ENCODE data around the gene RASGEF1C.

DNA sequence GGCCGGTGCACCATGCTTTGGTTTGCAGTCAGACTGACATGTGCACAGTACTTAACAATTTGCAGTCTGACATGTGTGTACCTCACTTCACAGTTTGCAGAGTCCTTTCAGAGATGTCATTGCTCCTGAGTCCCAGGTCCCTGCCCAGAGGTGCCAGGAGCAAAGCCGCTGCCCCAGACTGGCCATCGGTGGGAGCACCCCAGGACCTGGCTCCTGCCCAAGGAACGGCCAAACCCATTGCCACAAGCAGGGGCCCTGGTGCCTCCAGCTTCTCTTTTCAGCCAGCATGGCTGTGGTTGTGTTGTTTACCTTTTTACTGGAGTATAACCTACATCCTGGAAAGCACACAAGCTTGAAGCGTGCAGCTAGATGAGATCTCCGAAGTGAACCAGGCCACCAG lies 28.6 kb downstream of the RASGEF1C start:
- TF ChIP-seq, protein P1, sequence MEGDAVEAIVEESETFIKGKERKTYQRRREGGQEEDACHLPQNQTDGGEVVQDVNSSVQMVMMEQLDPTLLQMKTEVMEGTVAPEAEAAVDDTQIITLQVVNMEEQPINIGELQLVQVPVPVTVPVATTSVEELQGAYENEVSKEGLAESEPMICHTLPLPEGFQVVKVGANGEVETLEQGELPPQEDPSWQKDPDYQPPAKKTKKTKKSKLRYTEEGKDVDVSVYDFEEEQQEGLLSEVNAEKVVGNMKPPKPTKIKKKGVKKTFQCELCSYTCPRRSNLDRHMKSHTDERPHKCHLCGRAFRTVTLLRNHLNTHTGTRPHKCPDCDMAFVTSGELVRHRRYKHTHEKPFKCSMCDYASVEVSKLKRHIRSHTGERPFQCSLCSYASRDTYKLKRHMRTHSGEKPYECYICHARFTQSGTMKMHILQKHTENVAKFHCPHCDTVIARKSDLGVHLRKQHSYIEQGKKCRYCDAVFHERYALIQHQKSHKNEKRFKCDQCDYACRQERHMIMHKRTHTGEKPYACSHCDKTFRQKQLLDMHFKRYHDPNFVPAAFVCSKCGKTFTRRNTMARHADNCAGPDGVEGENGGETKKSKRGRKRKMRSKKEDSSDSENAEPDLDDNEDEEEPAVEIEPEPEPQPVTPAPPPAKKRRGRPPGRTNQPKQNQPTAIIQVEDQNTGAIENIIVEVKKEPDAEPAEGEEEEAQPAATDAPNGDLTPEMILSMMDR (IDR thresholded peaks at IDR 0.05; ENCODE audit: insufficient read depth, low read length), result no peak
- no peak for TF ChIP-seq POLR2AphosphoS5 (IDR thresholded peaks at IDR 0.05; ENCODE audit: low read depth)
- TF ChIP-seq SPI1 (IDR thresholded peaks at IDR 0.05; ENCODE audit: borderline replicate concordance, low read depth), result no peak

Data from HL-60 (cell line).